ENCODE data around the gene RNF167.

DNA sequence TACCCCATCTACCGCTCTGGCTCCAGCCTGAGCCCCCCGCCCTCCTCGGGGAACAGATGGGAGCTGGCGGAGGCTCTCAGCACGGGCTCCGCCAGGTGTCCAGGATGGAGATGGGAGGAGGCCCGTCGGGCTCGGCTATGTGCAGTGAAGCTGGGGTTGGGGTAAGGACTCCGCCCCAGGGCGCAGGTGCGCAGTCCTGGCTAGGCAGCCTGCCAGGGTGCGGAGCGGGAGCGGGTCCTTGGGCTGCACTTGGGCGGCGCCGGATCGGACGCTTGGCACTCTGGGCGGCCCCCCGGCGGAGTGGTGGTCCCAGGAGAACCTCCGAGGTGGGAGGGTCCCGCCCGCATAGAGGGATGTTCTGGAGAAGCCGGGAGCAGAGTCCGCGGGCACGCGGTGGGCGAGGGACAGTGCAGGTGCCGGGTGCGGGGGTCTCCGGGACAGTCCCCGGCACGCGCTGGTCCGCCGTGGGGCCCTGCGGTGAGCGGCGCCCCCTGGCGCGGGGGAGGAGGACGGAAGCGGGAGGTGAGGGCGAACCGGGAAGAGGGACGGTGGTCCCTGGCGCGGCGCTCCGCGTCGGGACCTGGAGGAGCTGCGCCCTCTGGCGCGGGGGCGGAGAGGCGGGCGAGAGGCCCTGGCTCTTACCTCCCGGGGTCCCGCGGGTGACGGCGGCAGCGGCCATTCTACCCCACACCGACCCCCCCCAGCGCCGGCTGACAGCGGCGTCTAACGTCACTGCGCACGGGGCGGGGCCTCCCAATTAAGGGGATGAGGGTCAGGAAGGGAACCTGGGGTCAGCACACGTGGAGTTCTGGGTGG, 47.1 kb downstream of the RNF167 start, which contains the start of gene CAMTA2:
- TF ChIP-seq, protein P1, sequence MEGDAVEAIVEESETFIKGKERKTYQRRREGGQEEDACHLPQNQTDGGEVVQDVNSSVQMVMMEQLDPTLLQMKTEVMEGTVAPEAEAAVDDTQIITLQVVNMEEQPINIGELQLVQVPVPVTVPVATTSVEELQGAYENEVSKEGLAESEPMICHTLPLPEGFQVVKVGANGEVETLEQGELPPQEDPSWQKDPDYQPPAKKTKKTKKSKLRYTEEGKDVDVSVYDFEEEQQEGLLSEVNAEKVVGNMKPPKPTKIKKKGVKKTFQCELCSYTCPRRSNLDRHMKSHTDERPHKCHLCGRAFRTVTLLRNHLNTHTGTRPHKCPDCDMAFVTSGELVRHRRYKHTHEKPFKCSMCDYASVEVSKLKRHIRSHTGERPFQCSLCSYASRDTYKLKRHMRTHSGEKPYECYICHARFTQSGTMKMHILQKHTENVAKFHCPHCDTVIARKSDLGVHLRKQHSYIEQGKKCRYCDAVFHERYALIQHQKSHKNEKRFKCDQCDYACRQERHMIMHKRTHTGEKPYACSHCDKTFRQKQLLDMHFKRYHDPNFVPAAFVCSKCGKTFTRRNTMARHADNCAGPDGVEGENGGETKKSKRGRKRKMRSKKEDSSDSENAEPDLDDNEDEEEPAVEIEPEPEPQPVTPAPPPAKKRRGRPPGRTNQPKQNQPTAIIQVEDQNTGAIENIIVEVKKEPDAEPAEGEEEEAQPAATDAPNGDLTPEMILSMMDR (IDR thresholded peaks at IDR 0.05): peak; percentile 55 to 83 (median 68)
- peak; percentile 55 to 80 (median 78) for TF ChIP-seq POLR2A (IDR thresholded peaks at IDR 0.05)
